Measurements from ENCODE around the gene GUK1. TPM values are rescaled to one million over a fixed set of nuclear protein-coding genes. Genes with fewer than 3 reads are reported as not detected.

GUK1 gene
- total RNA-seq, 4 donors from 2014 or later = 234 to 504 (median 299) TPM

GRCh38 chr1:228125185-228125584 lies 14.9 kb upstream of the GUK1 start:
- Histone ChIP-seq H3K27me3 (peaks cover 22% of the 10 kb centered on the region), H3K4me1 (no peaks in the 10 kb centered on the region), H3K27ac (no peak overlapping the region), H3K4me3 (no peak overlapping the region), H3K36me3 (no peaks in the 10 kb centered on the region), H3K9me3 (no peaks in the 10 kb centered on the region)
- WGBS, 2 donors (ENCODE audit: low coverage in 1 of 2) = 71 to 76% methylated on average over 3 to 4 of the region's 5 CpGs
- ATAC-seq = no peak
- no peak for TF ChIP-seq POLR2AphosphoS5 (IDR thresholded peaks at IDR 0.05)
- no peak for TF ChIP-seq EP300 (IDR thresholded peaks at IDR 0.05)
- no peak for TF ChIP-seq CTCF (IDR thresholded peaks at IDR 0.05)
- no peak for TF ChIP-seq POLR2A (IDR thresholded peaks at IDR 0.05)

DNA sequence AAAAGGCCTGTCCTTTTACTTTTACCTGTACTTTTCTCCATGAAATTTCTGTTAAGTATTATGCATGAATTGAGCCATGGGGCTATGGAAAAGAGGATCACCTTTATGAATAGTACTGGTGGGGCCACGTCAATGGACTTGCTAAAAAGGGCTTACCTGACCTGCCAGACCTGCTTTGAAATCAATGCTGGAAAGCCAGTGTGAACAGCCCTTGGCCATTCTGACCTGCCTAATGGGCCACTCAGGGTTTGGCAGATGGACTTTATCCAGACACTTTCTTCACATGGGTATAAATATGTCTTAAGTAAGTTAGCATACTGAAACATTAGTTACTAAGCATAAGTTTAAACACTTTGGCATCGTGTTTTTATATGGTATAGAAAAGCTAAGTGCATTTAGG lies 8.3 kb upstream of the GUK1 start:
- peaks cover 35% of the 10 kb centered on the region for H3K27me3 ChIP-seq
- peaks cover 0 to 7% (median 0%) of the 10 kb centered on the region in 3 donors for H3K4me1 ChIP-seq
- no peak overlapping the region for H3K4me3 ChIP-seq
- WGBS, 2 donors (ENCODE audit: low coverage in 1 of 2) = 81% methylated on average over 2 of the region's 2 CpGs
- TF ChIP-seq EP300 (IDR thresholded peaks at IDR 0.05) (no peak), CTCF (IDR thresholded peaks at IDR 0.05) (no peak), POLR2AphosphoS5 (IDR thresholded peaks at IDR 0.05) (no peak), POLR2A (IDR thresholded peaks at IDR 0.05) (no peak)
- H3K9me3 ChIP-seq = no peaks in the 10 kb centered on the region
- no peak for ATAC-seq
- H3K27ac ChIP-seq = no peak overlapping the region
- H3K36me3 ChIP-seq = no peaks in the 10 kb centered on the region

DNA sequence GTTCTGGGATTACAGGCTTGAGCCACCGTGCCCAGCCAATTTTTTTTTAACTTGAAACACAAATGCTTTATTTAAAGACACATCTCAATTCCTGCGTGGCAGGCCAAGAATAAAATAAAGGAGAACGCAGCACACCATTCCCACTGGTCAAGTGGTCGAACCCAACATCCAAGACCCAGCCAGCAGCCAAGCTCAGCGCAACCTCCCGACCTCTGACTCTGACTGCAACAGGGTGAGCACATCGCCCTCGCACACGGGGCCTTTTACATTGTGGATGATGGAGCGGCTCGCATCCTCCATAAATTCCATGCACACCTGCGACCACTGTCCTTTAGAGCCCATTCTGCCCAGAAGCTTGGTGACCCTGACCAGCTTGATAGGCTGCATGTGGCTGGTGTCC lies 5.5 kb upstream of the GUK1 start:
- no peak overlapping the region for H3K27ac ChIP-seq
- 66 to 80% methylated on average over 3 to 9 of the region's 12 CpGs for WGBS, 2 donors (ENCODE audit: low coverage in 1 of 2)
- H3K9me3 ChIP-seq = no peaks in the 10 kb centered on the region
- H3K4me3 ChIP-seq = no peak overlapping the region
- no peak for ATAC-seq
- TF ChIP-seq EP300 (IDR thresholded peaks at IDR 0.05) (no peak), POLR2AphosphoS5 (IDR thresholded peaks at IDR 0.05) (no peak), POLR2A (IDR thresholded peaks at IDR 0.05) (no peak), CTCF (IDR thresholded peaks at IDR 0.05) (no peak)
- H3K36me3 ChIP-seq = no peaks in the 10 kb centered on the region
- peaks cover 0 to 15% (median 0%) of the 10 kb centered on the region in 3 donors for H3K4me1 ChIP-seq
- H3K27me3 ChIP-seq = peaks cover 19% of the 10 kb centered on the region

DNA sequence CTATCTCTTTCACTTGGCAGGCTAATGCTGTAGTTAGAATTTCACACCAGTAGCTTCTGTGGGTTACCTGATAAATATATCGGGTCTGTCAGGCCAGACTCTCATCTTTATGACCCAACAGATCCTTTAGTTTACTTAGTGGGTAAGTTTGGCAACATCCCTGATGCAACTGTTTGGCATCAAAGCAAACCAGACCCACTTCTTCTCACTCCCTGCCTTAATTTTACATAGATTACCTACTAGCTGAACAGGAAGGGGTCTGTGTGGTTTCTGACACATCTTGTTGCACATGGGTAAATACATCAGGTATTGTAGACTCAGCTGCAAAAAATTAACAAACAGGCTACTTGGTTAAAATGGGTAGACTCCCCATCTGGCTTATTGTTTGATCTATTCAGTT lies 3.2 kb upstream of the GUK1 start:
- Histone ChIP-seq H3K4me3 (no peak overlapping the region), H3K9me3 (no peaks in the 10 kb centered on the region), H3K27me3 (peaks cover 11% of the 10 kb centered on the region), H3K27ac (no peak overlapping the region), H3K4me1 (peaks cover 2 to 22% (median 11%) of the 10 kb centered on the region in 3 donors), H3K36me3 (peaks cover 0 to 6% of the 10 kb centered on the region in 2 donors)
- no peak for ATAC-seq
- whole genome bisulfite sequencing, 2 donors (ENCODE audit: low coverage in 1 of 2) = 50 to 57% methylated on average over 1 of the region's 1 CpG
- TF ChIP-seq POLR2A (IDR thresholded peaks at IDR 0.05) (no peak), CTCF (IDR thresholded peaks at IDR 0.05) (no peak), EP300 (IDR thresholded peaks at IDR 0.05) (no peak)

- peaks cover 6 to 48% (median 31%) of the 10 kb centered on the region in 3 donors for H3K4me1 ChIP-seq
- TF ChIP-seq EP300 (IDR thresholded peaks at IDR 0.05) = no peak
- TF ChIP-seq POLR2A (IDR thresholded peaks at IDR 0.05) = no peak
- no peak for TF ChIP-seq CTCF (IDR thresholded peaks at IDR 0.05)
- no peak for TF ChIP-seq POLR2AphosphoS5 (IDR thresholded peaks at IDR 0.05)
Measured at GRCh38 chr1:228139406-228139930, 611 bp upstream of the GUK1 start.

More at GRCh38 chr1:228139406-228139930, 611 bp upstream of the GUK1 start:
- H3K27me3 ChIP-seq = peaks cover 7% of the 10 kb centered on the region
- H3K36me3 ChIP-seq = peaks cover 0 to 10% of the 10 kb centered on the region in 2 donors
- no peaks in the 10 kb centered on the region for H3K9me3 ChIP-seq
- ATAC-seq = no peak
- 50 to 60% methylated on average over 4 to 8 of the region's 30 CpGs for WGBS, 2 donors (ENCODE audit: low coverage in 1 of 2)
- H3K4me3 ChIP-seq = peak overlapping the region; percentile 70 to 72
- peak overlapping the region; percentile 31 to 99 (median 95) for H3K27ac ChIP-seq

Measured in gastroesophageal sphincter (tissue), 4 donors.